Measurements from ENCODE around the gene UBXN7.
"Not testable (repeated sequence)": the region's sequence is repeated elsewhere in the genome, so short reads cannot be mapped to it uniquely, and the experiment has no call there.

Gene UBXN7

DNA sequence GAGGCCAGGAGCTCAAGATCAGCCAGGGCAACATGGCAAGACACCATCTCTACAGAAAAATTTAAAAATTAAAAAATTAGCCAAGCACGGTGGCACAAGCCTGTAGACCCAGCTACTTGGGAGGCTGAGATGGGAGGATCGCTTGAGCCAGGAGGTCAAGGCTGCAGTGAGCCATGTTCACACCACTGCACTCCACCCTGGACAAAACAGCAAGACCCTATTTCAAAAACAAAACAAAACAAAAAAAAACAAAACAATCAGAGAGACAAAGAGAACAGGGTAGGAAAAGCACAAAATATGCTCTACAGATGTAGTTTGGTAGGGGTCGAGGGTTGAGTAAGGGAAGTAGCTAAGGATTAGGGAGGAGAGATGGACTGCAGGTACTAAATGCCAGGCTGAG is 117.6 kb downstream of the UBXN7 start:
- no peak for DNase-seq

DNA sequence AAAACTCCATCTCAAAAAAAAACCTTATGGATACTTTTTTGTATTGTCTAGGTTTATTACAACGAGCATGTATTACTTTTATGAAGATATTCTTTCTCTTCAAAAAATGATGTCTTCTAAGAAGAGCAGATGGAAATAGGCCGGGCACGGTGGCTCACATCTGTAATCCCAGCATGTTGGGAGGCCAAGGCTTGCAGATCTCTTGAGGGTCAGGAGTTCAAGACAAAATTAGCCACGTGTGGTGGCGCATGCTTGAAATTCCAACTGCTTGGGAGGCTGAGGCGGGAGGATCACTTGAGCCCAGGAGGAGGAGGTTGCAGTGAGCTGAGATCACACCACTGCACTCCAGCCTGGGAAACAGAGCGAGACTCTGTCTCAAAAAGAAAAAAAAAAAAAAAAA is 118.1 kb downstream of the UBXN7 start:
- not testable (repeated sequence) for DNase-seq

DNA sequence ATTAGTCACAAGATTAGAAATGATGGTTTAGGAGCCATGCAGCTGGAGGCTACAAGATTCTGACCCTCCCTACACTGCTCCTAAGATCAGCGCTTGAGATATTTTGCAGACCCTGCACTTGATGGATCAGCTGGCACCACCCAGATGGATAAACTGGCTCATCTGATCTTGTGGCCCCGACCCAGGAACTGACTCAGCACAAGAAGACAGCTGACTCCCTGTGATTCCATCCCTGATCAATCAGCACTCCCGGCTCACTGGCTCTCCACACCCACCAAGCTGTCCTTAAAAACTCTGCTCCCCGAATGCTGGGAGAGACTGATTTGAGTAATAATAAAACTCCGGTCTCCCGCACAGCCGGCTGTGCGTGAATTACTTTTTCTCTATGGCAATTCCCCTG is 129.3 kb downstream of the UBXN7 start:
- DNase-seq, result not testable (repeated sequence)

DNA sequence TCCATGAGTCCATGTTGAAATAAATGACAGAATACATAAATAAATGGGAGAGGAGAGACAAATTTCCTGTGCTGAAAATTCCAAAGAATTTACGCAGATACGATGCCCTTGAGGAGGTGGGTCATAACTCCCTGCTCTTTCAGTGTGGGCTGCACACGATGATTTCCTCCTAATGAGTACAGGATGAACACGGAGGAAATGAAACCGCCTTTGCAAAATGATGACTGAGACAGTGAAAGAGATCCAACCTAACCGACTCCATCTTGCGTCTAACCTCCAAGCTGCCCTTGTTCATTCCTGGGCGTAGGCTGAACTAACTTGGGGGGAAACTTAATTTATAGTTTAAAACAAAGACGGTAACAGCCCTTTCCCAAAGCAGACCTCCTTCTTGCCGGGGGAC is 129.7 kb downstream of the UBXN7 start:
- not testable (repeated sequence) for DNase-seq

DNA sequence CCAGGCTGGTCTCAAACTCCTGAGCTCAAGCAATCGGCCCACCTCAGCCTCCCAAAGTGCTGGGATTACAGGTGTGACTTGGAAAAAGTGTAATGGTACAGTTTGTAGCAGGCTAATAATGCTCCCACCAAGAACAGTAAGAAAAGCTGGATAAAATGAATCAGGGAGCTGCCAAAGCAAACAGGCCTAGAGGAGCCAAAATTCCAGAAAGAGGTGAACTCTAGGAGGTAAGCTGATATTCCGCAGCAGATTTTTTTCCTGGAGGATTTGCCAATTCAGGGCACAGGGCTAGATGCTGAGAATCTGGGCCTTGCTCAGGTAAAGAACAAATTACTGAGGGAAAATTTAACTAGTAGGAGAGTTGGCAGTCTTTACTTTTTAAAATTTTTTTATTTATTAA is 133.7 kb downstream of the UBXN7 start:
- no peak for DNase-seq
